Esophagus muscularis mucosa (tissue), 4 donors: Measurements from ENCODE around the gene EXOSC10. TPM values are rescaled to one million over a fixed set of nuclear protein-coding genes. Genes with fewer than 3 reads are reported as not detected.

Experiments
- DNase-seq: peaks from one replicate; pipeline ENCODE4 v3.0.0-alpha.2; 2017; ENCODE audit errors: extremely low spot score
- H3K27ac ChIP-seq, 4 donors: fragments of 200-600 bp; sonication (generic); replicated peaks in 1 of 4; 1 replicate in 3 of 4; 2 replicates in 1 of 4; pipeline ENCODE4 v1.5.1; 2016 to 2019; ENCODE audit warnings: mild to moderate bottlenecking in 1 of 4
- H3K27me3 ChIP-seq, 4 donors: fragments of 200-600 bp; sonication (generic); one replicate each; pipeline versions ENCODE4 v1.5.1 to v1.6.0; 2016 to 2019
- H3K36me3 ChIP-seq, 4 donors: fragments of 200-600 bp; sonication (generic); one replicate each; pipeline ENCODE4 v1.5.1; 2016 to 2019
- H3K4me1 ChIP-seq, 4 donors: fragments of 200-600 bp; sonication (generic); one replicate each; pipeline ENCODE4 v1.5.1; 2016 to 2019
- H3K4me3 ChIP-seq, 4 donors: fragments of 200-600 bp; sonication (generic); 1 replicate in 2 of 4; 2 replicates in 2 of 4; pipeline ENCODE4 v1.5.1; 2016 to 2019; ENCODE audit warnings: mild to moderate bottlenecking in 4 of 4, moderate library complexity in 1 of 4
- H3K9me3 ChIP-seq, 4 donors: fragments of 200-600 bp; sonication (generic); 1 replicate in 3 of 4; 2 replicates in 1 of 4; pipeline ENCODE4 v1.5.1; 2016 to 2019
- EP300 ChIP-seq: sonication (generic); formaldehyde crosslinking; IDR thresholded peaks from one replicate; pipeline ENCODE4 v1.6.1; 2017; ENCODE audit warnings: antibody characterized with exemption
- POLR2A ChIP-seq: fragments of 450-650 bp; IDR thresholded peaks from one replicate; pipeline ENCODE4 v1.6.1; 2017; ENCODE audit warnings: antibody characterized with exemption, moderate library complexity, mild to moderate bottlenecking, low read depth
- POLR2AphosphoS5 ChIP-seq, 2 donors: sonication (generic); formaldehyde crosslinking; IDR thresholded peaks; one replicate each; pipeline ENCODE4 v1.6.1; 2017; ENCODE audit warnings: antibody characterized with exemption in 2 of 2
- WGBS: methylation state at CpG from one replicate; pipeline ENCODE4 v1.1.5; 2018; 5-methylcytosine and 5-hydroxymethylcytosine counted together
- intact Hi-C: fragments of 100-400 bp; cut with DNase I; formaldehyde crosslinking; loops from one replicate; pipeline ENCODE4 v1.15.1; 2023
- total RNA-seq, 4 donors: library from RNA; depleted of rRNA; stranded (reverse); fragments of >200 nt; gene quantifications; one replicate each; pipeline versions ENCODE4 v1.1.0 to v1.2.1, GENCODE V29; 2016
- TF ChIP-seq, protein P1 (sequence below), 3 experiments: fragments of 200-600 bp in 2 of 3; fragments of 450-650 bp in 1 of 3; sonication (generic) in 2 of 3; IDR thresholded peaks; one replicate each; pipeline ENCODE4 v1.5.1; 2017 to 2019; ENCODE audit warnings: antibody characterized with exemption in 3 of 3, mild to moderate bottlenecking in 2 of 3, moderate library complexity in 1 of 3

The EXOSC10 gene
- total RNA-seq, 4 donors from 2014 or later: 33.2 to 49.4 (median 36.3) TPM

DNA sequence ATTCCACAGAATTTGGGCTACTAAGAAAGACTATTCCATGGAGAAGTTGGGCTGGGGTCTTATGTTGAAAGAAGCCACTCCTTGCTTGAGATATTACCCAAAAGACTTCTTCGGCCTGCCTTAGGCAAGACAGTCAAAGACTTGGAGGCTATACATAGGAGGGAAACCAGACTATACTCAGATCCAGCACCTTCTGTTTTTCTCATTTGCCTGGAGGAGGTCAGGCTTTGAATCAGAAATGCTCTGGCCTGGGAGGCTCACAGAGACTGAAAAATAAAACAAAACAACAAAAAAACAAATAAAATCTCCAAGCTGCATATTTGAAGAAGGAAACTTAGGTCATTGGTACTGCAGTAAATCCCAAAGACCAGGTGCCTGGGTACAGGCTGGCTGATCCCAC is 38.4 kb upstream of the EXOSC10 start:
- H3K36me3 ChIP-seq: peaks cover 43 to 92% (median 72%) of the 10 kb centered on the region in 4 donors
- 100% methylated on average over 1 of the region's 1 CpG for WGBS
- no peak overlapping the region for H3K27ac ChIP-seq
- TF ChIP-seq EP300 (no peak), POLR2A (no peak), POLR2AphosphoS5 (IDR thresholded peaks at IDR 0.05) (no peak)
- TF ChIP-seq, protein P1, sequence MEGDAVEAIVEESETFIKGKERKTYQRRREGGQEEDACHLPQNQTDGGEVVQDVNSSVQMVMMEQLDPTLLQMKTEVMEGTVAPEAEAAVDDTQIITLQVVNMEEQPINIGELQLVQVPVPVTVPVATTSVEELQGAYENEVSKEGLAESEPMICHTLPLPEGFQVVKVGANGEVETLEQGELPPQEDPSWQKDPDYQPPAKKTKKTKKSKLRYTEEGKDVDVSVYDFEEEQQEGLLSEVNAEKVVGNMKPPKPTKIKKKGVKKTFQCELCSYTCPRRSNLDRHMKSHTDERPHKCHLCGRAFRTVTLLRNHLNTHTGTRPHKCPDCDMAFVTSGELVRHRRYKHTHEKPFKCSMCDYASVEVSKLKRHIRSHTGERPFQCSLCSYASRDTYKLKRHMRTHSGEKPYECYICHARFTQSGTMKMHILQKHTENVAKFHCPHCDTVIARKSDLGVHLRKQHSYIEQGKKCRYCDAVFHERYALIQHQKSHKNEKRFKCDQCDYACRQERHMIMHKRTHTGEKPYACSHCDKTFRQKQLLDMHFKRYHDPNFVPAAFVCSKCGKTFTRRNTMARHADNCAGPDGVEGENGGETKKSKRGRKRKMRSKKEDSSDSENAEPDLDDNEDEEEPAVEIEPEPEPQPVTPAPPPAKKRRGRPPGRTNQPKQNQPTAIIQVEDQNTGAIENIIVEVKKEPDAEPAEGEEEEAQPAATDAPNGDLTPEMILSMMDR (IDR thresholded peaks at IDR 0.05): no peak
- peaks cover 0 to 8% (median 7%) of the 10 kb centered on the region in 4 donors for H3K4me1 ChIP-seq
- no peaks in the 10 kb centered on the region for H3K27me3 ChIP-seq
- no peak overlapping the region for H3K4me3 ChIP-seq
- no peaks in the 10 kb centered on the region for H3K9me3 ChIP-seq
- DNase-seq: no peak
- intact Hi-C loops: no loop called here

DNA sequence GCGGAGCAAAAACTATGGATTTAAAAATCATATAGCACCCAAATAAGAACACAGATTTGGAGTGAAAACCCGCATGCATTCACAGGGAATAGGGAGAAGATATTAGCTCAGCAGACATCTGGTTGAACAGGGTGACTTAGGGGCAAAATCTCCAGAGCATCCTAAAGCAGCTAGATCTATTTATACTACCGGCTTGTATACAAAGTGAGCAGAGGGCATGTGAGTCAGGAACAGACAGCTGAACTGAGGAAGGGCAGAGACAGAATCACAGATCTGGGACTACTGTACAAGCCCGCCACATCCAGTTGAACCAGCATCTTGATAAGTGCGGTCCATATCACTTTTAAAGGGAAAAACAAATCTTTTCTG is 35.2 kb upstream of the EXOSC10 start:
- Histone ChIP-seq H3K9me3 (no peaks in the 10 kb centered on the region), H3K27ac (no peak overlapping the region), H3K27me3 (no peaks in the 10 kb centered on the region), H3K4me1 (peaks cover 0 to 12% (median 7%) of the 10 kb centered on the region in 4 donors), H3K36me3 (peaks cover 56 to 96% (median 93%) of the 10 kb centered on the region in 4 donors), H3K4me3 (no peak overlapping the region)
- DNase-seq: no peak
- 90% methylated on average over 5 of the region's 5 CpGs for WGBS
- intact Hi-C loops: no loop called here
- TF ChIP-seq POLR2AphosphoS5 (IDR thresholded peaks at IDR 0.05) (no peak), EP300 (no peak), POLR2A (no peak)
- TF ChIP-seq, protein P1 (IDR thresholded peaks at IDR 0.05): no peak

DNA sequence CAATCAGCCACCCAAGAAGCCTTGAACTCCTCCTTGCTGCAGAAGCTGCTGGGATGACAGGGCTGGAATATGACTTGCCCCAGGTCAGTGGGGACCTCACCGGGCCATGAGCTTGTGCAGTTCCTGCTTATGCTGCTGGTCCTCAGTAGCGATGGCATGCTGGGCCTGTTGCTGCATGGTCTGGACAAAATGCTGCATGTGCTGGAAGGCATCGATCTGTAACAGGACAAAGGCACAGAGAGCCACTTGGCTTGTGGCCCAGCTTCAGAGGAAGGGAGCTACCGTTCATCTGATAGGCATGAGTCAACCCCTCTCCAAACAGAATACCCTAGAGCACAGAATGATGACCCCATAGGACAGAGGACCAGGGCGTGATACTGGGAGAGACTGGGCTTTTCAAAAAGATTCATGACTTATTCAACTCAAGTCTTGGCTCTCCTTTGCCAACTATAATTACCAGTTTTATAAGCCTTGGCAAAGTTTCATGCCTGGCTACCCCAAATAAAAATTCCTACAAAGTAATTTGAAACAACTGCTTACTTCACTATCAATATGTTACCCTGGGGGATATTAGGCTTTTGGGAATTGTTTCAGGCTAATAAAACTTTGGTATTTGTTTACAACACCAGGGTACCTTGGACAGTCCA is 34.7 kb upstream of the EXOSC10 start:
- TF ChIP-seq POLR2A (no peak), EP300 (no peak), POLR2AphosphoS5 (IDR thresholded peaks at IDR 0.05) (no peak)
- TF ChIP-seq, protein P1 (IDR thresholded peaks at IDR 0.05): no peak
- no peaks in the 10 kb centered on the region for H3K9me3 ChIP-seq
- H3K4me3 ChIP-seq: no peak overlapping the region
- peaks cover 0 to 12% (median 7%) of the 10 kb centered on the region in 4 donors for H3K4me1 ChIP-seq
- peaks cover 58 to 96% (median 93%) of the 10 kb centered on the region in 4 donors for H3K36me3 ChIP-seq
- 85% methylated on average over 4 of the region's 5 CpGs for WGBS
- no peak for DNase-seq
- no peaks in the 10 kb centered on the region for H3K27me3 ChIP-seq
- H3K27ac ChIP-seq: no peak overlapping the region
- intact Hi-C loops: no loop called here

DNA sequence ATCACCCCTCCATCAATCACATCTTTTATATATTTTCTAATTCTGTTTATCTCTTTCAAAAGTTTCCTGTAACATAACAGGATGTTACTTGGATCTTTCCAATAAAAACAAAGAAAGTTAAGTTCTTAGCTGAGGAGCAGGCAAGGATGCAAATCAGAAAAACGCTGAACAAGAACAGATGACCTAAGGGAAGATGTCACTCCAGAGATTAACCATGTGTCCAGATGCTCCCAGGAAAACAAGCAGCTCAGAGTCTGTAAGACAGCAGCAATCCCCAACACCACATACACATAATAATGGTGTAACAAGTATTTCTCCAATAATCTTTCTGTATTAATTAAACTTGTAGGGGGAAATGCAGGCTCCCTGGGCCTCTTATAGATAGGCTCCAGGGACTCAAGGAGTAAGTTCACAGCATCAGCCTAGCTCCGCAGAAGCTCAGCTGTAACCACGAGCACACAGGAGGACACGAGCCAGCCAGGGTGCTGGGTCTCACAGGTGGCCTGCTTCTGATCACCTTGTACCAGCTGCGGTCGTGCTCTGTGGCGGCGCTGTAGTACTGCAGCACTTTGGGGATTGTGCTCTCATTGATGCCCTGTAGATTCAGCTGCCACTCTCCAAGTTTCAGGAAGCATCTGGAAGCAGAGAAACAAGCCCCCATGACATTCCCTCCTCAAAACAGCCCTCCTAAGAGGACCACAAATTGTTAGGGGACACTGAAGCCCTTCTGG is 33.1 kb upstream of the EXOSC10 start:
- H3K36me3 ChIP-seq: peaks cover 58 to 96% (median 93%) of the 10 kb centered on the region in 4 donors
- intact Hi-C loops: no loop called here
- H3K4me3 ChIP-seq: no peak overlapping the region
- WGBS: 77% methylated on average over 8 of the region's 8 CpGs
- DNase-seq: no peak
- H3K27ac ChIP-seq: peak overlapping the region in 1 of 4 donors; percentile 17
- TF ChIP-seq, protein P1 (IDR thresholded peaks at IDR 0.05): no peak
- no peak for TF ChIP-seq POLR2A
- no peak for TF ChIP-seq EP300
- TF ChIP-seq POLR2AphosphoS5 (IDR thresholded peaks at IDR 0.05): no peak
- H3K27me3 ChIP-seq: no peaks in the 10 kb centered on the region
- peaks cover 0 to 12% (median 7%) of the 10 kb centered on the region in 4 donors for H3K4me1 ChIP-seq
- H3K9me3 ChIP-seq: no peaks in the 10 kb centered on the region
